D721Med (cell line): ENCODE measurements around the gene SCFD2.

Source experiments
- DNase-seq: peaks from one replicate; pipeline ENCODE4 v3.0.0; 2011; ENCODE audit warnings: low spot score; ENCODE audit not compliant: insufficient read length
- FAIRE-seq: peaks from 2 replicates; lab custom pipeline; 2011; peaks lifted over from hg19 to GRCh38; lab: Jason Lieb, UNC
- CTCF ChIP-seq: IDR thresholded peaks from 2 replicates; pipeline ENCODE4 v1.5.1; 2012; ENCODE audit warnings: mild to moderate bottlenecking, control low read depth; ENCODE audit not compliant: insufficient read depth; ENCODE audit errors: missing control alignments

SCFD2 gene

DNA sequence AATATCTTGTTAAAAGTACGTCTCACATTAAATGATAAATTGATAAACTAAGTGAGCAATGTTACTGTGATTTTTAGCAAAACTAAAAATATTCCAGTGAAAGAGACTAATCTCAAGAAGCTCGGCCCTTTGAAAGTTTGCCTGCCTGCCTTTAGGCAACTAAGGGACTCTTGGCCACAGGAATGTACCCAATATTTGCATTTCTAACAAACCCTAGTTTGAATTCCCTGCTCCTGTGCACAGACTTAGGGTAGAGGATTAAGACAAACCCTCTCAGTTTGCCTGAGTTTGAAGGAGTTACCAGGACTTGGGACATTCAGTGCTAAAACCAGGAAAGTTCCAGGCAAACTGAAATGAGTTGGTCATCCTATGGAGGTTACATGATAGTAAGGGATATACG is 157.1 kb downstream of the SCFD2 start:
- no peak for FAIRE-seq
- DNase-seq: no peak
- TF ChIP-seq CTCF: no peak

DNA sequence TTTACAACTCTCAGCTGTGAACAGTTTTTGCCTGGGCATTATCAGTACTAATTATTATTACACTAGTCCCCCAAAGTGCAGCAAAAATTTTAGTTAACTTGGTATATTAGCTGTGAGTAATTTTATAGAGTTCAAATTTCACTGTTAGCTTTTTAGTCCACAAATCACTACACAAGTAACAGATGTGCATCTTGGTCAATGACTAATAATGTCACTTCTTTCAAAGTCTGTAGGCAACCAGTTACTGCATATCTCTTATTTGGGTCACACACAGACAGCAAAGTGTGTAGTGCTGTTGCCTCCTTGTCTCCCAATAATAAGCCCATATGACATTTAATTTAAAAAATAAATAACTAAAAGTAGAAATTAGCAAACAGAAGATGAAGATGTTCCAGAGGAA is 159.9 kb downstream of the SCFD2 start:
- FAIRE-seq (no peak), DNase-seq (no peak)
- no peak for TF ChIP-seq CTCF

DNA sequence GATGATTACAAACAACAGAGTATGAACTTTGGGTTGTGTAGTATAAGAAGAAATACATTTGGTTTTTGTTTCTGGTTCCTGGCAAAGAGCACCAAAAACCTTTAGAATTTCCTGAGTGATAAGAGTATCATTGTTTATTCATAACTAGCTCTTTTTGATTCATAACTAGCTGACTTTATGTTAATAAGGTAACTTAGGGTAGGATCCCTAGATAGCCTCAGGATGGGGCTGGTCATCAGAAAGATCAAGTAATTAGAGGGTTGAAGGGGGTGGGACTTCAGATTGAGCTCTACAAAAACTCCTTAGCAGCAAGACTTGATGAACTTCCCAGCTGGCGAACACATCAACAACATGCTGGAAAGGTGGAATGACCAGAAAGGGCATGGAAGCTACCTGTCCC is 166.5 kb downstream of the SCFD2 start:
- no peak for FAIRE-seq
- TF ChIP-seq CTCF: no peak
- no peak for DNase-seq

DNA sequence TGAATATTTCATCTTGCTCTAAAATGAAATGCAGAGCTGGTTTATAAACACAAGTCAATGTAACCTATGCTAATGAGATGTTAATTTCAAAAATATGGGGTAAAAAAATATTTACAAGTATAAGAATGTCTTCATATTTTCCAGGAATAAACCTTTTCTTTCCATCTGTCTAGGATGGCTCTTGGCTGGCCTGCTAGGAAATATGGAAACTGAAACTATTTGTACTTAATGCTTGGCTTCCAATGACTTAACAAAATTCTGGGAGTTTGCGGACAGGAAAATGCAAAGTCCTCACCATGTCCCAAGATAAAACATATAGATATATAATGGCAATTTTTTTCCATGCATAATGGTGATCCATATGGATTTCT is 168.1 kb downstream of the SCFD2 start:
- DNase-seq: no peak
- no peak for FAIRE-seq
- TF ChIP-seq CTCF: no peak

DNA sequence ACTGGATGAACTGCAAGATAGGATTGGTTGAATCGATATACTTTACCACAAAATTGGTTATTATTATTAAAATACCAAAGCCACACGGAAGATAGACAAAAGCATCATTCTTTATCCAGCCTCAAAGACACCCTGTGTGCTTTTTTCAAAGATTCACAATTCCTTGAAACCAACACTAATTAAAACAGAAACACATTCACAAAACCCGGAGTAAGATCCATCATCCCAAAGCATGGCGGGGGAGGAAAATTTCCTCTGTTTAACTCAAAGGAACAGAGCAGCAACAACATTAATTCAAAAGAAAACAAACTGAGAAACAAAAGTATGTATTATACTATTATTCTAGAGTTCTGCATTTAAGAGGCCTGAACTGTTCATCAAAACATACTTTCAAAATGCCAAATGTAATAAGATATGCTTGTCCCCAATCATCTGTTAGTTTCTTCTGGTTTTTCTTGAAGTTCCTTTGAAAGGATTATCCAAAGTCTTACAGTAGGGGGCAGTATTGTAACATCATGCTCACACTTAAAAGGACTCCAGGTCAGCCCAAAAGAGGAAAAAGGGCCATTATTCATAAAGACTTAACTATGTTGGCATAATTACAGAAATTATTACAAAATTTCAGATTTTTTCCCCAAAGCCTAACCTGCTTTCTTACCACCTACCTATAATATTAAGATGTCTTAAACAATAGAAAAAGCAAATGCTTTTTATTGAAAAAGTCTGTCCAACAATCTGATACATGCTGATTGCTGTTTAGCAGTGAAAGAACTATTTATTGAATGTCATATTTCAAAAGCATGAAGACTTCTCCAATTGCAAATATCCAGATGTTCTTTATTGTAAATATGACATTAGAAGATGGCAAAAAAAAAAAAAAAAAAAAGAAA is 168.7 kb downstream of the SCFD2 start:
- TF ChIP-seq CTCF: peak; percentile 72
- DNase-seq (no peak), FAIRE-seq (peak; percentile 60)

- DNase-seq: no peak
- no peak for TF ChIP-seq CTCF
- FAIRE-seq: no peak
Observed at GRCh38 chr4:53195815-53196661, 169.8 kb downstream of the SCFD2 start.

DNA sequence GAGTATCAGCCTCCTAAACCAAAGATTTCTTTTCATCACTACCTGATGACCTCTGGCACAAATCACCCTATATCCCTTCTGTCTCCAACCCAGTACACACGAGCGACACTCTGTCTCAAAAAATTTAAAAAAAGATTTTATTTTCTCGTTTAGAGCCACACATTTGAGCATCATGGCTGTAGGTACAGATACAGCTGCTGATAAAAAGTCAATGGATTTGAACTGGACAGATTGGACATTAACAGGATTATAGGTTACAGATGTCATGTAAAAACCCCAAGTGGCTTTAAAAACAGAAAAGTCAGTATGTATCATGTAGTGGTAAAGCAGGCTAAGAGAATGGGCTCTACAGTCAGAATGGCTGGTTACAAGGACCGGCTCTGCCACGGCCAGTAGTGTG is 171.1 kb downstream of the SCFD2 start:
- no peak for FAIRE-seq
- no peak for TF ChIP-seq CTCF

More for the DNA sequence above, 171.1 kb downstream of the SCFD2 start:
- no peak for DNase-seq
